SU-DHL-6 (cell line): Measurements from ENCODE around the gene APOD.
"Not testable (repeated sequence)": the region's sequence is repeated elsewhere in the genome, so short reads cannot be mapped to it uniquely, and the experiment has no call there.

Experiments used
- H2AFZ ChIP-seq: fragments of 200-600 bp; sonication (generic); 2 replicates; pipeline ENCODE4 v1.6.1; 2014; ENCODE audit warnings: low read depth, mild to moderate bottlenecking, moderate library complexity, mixed read lengths, antibody characterized with exemption, low read length; ENCODE audit not compliant: severe bottlenecking
- H3F3A ChIP-seq: fragments of 200-600 bp; shearing (Covaris generic); 2 replicates; pipeline ENCODE4 v1.6.0; 2016; ENCODE audit warnings: antibody characterized with exemption, mild to moderate bottlenecking; ENCODE audit not compliant: insufficient read depth
- H3K27ac ChIP-seq: fragments of 200-600 bp; sonication (generic); 2 replicates; pipeline ENCODE4 v1.5.1; 2016; ENCODE audit warnings: low read depth, mild to moderate bottlenecking, low read length, moderate library complexity, mixed read lengths
- H3K27me3 ChIP-seq: fragments of 200-600 bp; sonication (generic), shearing (Covaris generic); 2 replicates; pipeline ENCODE4 v1.6.0; 2014; ENCODE audit warnings: mild to moderate bottlenecking, low read length
- H3K36me3 ChIP-seq: fragments of 200-600 bp; sonication (generic); 2 replicates; pipeline ENCODE4 v1.6.1; 2014; ENCODE audit warnings: mild to moderate bottlenecking, low read length, mixed read lengths
- H3K4me2 ChIP-seq: fragments of 300-600, 200-600 bp; shearing (Covaris generic), sonication (generic); 2 replicates; pipeline ENCODE4 v1.6.0; 2014; ENCODE audit warnings: low read length, low read depth, mild to moderate bottlenecking; ENCODE audit not compliant: poor library complexity, severe bottlenecking
- H3K4me3 ChIP-seq: fragments of 200-600 bp; sonication (generic); 2 replicates; pipeline ENCODE4 v1.5.1; 2014; ENCODE audit warnings: antibody characterized with exemption, low read length, mild to moderate bottlenecking, mixed read lengths; ENCODE audit not compliant: insufficient read depth, poor library complexity, severe bottlenecking
- H3K79me2 ChIP-seq: fragments of 200-600 bp; sonication (generic); 2 replicates; pipeline ENCODE4 v1.6.1; 2014; ENCODE audit warnings: mild to moderate bottlenecking, low read length, moderate library complexity; ENCODE audit not compliant: insufficient read depth
- H3K9ac ChIP-seq: fragments of 200-600 bp; sonication (generic); 2 replicates; pipeline ENCODE4 v1.7.0; 2014; ENCODE audit warnings: mild to moderate bottlenecking, low read length
- H3K9me2 ChIP-seq: fragments of 200-600 bp; sonication (generic); replicated peaks from 2 replicates; pipeline ENCODE4 v1.6.1; 2014; ENCODE audit warnings: low read length; ENCODE audit not compliant: insufficient read depth
- H3K9me3 ChIP-seq: fragments of 200-600 bp; sonication (generic); 2 replicates; pipeline ENCODE4 v1.6.1; 2014; ENCODE audit warnings: low read length, mixed read lengths; ENCODE audit not compliant: insufficient read depth
- H4K20me1 ChIP-seq: fragments of 200-600 bp; sonication (generic); 2 replicates; pipeline ENCODE4 v1.6.1; 2014; ENCODE audit warnings: low read depth, mild to moderate bottlenecking, antibody characterized with exemption, low read length, moderate library complexity, mixed read lengths
- CTCF ChIP-seq: fragments of 200-600 bp; sonication (generic); IDR thresholded peaks from one replicate; pipeline ENCODE4 v1.5.1; 2017; ENCODE audit warnings: antibody characterized with exemption, mild to moderate bottlenecking, low read length, moderate library complexity; ENCODE audit not compliant: insufficient read depth, poor library complexity, severe bottlenecking
- EZH2phosphoT487 ChIP-seq: fragments of 200-600 bp; sonication (generic), shearing (Covaris generic); conservative IDR thresholded peaks from 2 replicates; pipeline ENCODE4 v1.6.1; 2018; ENCODE audit warnings: mild to moderate bottlenecking, antibody characterized with exemption, low read length, moderate library complexity, mixed read lengths

Gene APOD

DNA sequence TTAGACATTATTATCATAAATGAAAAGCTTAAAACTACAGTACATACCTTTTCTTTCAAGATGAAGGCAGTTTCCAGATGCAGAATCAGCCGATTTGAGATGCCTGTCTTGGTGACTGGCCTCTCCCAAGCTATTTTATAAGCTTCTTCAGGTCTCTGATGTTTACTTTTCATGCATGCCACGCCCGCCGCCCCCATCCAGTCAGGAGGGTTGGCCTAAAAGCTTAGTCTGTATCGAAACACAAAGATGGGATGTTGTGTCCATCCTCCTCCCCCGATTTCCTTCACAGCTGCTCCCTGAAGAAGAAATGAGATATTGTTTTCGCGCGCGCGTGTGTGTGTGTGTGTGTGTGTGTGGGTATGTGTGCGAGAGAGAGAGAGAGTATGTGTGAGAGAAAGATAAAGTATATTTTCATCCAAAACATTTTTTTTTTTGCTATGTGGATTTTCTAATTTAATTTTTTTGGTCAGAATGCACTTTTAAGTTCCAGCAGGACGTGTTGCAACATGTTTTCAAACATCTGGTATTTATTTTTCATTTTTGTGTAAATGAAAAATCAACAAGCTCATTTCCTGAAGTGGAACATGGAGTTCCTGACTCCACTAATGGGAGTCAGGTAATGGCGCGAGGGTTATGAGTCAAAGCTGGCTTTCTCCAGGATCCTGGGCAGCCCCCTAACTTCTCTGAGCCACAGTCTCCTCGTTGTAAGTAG lies at the start of gene APOD:
Gene APOD, minus strand, starts transcription at position 110 of the 712 bp plus-strand sequence. CDS start 4,479 bp downstream, outside the sequence.
- H3K27ac ChIP-seq = peak within 1 kb of the TSS; percentile 75
- peak within 1 kb of the TSS; percentile 70 for H2AFZ ChIP-seq
- H3K9ac ChIP-seq = peak within 1 kb of the TSS; percentile 57
- no peaks in the 10 kb centered on the region for H3K27me3 ChIP-seq
- H3F3A ChIP-seq = 0 out of 2 replicates have a peak, but pooled peaks cover 13% of the 10 kb centered on the region
- H3K9me3 ChIP-seq = no peaks in the 10 kb centered on the region
- H3K4me3 ChIP-seq = peak within 1 kb of the TSS; percentile 49
- H3K79me2 ChIP-seq = no peaks in the 10 kb centered on the region
- H4K20me1 ChIP-seq = no peaks in the 10 kb centered on the region
- H3K4me2 ChIP-seq = peak within 1 kb of the TSS; percentile 86
- TF ChIP-seq EZH2phosphoT487 (no peak), CTCF (no peak)
- no peaks in the 10 kb centered on the region for H3K9me2 ChIP-seq
- H3K36me3 ChIP-seq = no peaks in the 10 kb centered on the region

GRCh38 chr3:195633351-195633750 lies 49.6 kb upstream of the APOD start:
- not testable (repeated sequence) for H3K9me2 ChIP-seq, H3K9ac ChIP-seq, H3K27me3 ChIP-seq, H3K79me2 ChIP-seq, H3K27ac ChIP-seq, H3K4me3 ChIP-seq, H3K36me3 ChIP-seq, H2AFZ ChIP-seq, H3K4me2 ChIP-seq, H4K20me1 ChIP-seq, H3F3A ChIP-seq, H3K9me3 ChIP-seq

- Histone ChIP-seq H3K27ac (peak overlapping the region; percentile 51), H3K9ac (peak overlapping the region; percentile 8; the same call in 1 of the 2 replicates)
- H3K27me3 ChIP-seq, H3K9me2 ChIP-seq, H3K4me3 ChIP-seq, H4K20me1 ChIP-seq, H3K36me3 ChIP-seq, H3K79me2 ChIP-seq, H3K4me2 ChIP-seq, H2AFZ ChIP-seq, H3K9me3 ChIP-seq, H3F3A ChIP-seq: not testable (repeated sequence)
These were observed 48.9 kb upstream of the APOD start for GRCh38 chr3:195632501-195633185.

- peak overlapping the region; percentile 51; the same call in 1 of the 2 replicates for H3K27ac ChIP-seq
These were observed 48.3 kb upstream of the APOD start for GRCh38 chr3:195632046-195632445.

GRCh38 chr3:195630938-195631495 lies 47.3 kb upstream of the APOD start:
- H2AFZ ChIP-seq, H3K9me2 ChIP-seq, H3K79me2 ChIP-seq, H3K4me3 ChIP-seq, H3K4me2 ChIP-seq, H4K20me1 ChIP-seq, H3K9me3 ChIP-seq, H3K9ac ChIP-seq, H3K36me3 ChIP-seq, H3F3A ChIP-seq, H3K27me3 ChIP-seq: not testable (repeated sequence)
- H3K27ac ChIP-seq = peak overlapping the region; percentile 40; the same call in 1 of the 2 replicates

More at GRCh38 chr3:195632046-195632445, 48.3 kb upstream of the APOD start:
- H4K20me1 ChIP-seq, H3K4me3 ChIP-seq, H3K9me2 ChIP-seq, H3F3A ChIP-seq, H3K36me3 ChIP-seq, H3K27me3 ChIP-seq, H2AFZ ChIP-seq, H3K9me3 ChIP-seq, H3K79me2 ChIP-seq, H3K4me2 ChIP-seq: not testable (repeated sequence)
- peak overlapping the region; percentile 8; the same call in 1 of the 2 replicates for H3K9ac ChIP-seq

GRCh38 chr3:195630086-195630917 lies 46.6 kb upstream of the APOD start:
- Histone ChIP-seq H3K27ac (peak overlapping the region; percentile 65), H3K9ac (peak overlapping the region; percentile 38; the same call in 1 of the 2 replicates)
- not testable (repeated sequence) for H3K9me3 ChIP-seq, H3K79me2 ChIP-seq, H3K27me3 ChIP-seq, H4K20me1 ChIP-seq, H3K9me2 ChIP-seq, H2AFZ ChIP-seq, H3K4me2 ChIP-seq, H3K36me3 ChIP-seq, H3F3A ChIP-seq, H3K4me3 ChIP-seq
